Measurements from ENCODE around the gene TPCN2. TPM values are rescaled to one million over a fixed set of nuclear protein-coding genes. Genes with fewer than 3 reads are reported as not detected.

Gene TPCN2
- total RNA-seq, 4 donors from 2014 or later: 1.4 to 4.1 (median 3.3) TPM

- in situ Hi-C loops (cut with MboI; ENCODE audit: low sequenced_read_pairs in 4 of 4) (no loop called here), intact Hi-C loops (cut with DNase I; ENCODE audit: low total_unique reads) (no loop called here)
- Histone ChIP-seq H3K4me1 (no peaks in the 10 kb centered on the region), H3K27me3 (peaks cover 0 to 12% (median 0%) of the 10 kb centered on the region in 3 donors), H3K27ac (no peak overlapping the region), H3K36me3 (no peaks in the 10 kb centered on the region), H3K4me3 (no peak overlapping the region), H3K9me3 (peaks cover 0 to 7% (median 0%) of the 10 kb centered on the region in 3 donors)
- TF ChIP-seq POLR2A (IDR thresholded peaks at IDR 0.05): no peak
- TF ChIP-seq, protein P1, sequence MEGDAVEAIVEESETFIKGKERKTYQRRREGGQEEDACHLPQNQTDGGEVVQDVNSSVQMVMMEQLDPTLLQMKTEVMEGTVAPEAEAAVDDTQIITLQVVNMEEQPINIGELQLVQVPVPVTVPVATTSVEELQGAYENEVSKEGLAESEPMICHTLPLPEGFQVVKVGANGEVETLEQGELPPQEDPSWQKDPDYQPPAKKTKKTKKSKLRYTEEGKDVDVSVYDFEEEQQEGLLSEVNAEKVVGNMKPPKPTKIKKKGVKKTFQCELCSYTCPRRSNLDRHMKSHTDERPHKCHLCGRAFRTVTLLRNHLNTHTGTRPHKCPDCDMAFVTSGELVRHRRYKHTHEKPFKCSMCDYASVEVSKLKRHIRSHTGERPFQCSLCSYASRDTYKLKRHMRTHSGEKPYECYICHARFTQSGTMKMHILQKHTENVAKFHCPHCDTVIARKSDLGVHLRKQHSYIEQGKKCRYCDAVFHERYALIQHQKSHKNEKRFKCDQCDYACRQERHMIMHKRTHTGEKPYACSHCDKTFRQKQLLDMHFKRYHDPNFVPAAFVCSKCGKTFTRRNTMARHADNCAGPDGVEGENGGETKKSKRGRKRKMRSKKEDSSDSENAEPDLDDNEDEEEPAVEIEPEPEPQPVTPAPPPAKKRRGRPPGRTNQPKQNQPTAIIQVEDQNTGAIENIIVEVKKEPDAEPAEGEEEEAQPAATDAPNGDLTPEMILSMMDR (IDR thresholded peaks at IDR 0.05 in 4 of 5, conservative IDR thresholded peaks at IDR 0.05 in 1 of 5): no peak
- DNase-seq (no peak), ATAC-seq (no peak)
Measured at GRCh38 chr11:69129053-69129452, 80.3 kb downstream of the TPCN2 start.

DNA sequence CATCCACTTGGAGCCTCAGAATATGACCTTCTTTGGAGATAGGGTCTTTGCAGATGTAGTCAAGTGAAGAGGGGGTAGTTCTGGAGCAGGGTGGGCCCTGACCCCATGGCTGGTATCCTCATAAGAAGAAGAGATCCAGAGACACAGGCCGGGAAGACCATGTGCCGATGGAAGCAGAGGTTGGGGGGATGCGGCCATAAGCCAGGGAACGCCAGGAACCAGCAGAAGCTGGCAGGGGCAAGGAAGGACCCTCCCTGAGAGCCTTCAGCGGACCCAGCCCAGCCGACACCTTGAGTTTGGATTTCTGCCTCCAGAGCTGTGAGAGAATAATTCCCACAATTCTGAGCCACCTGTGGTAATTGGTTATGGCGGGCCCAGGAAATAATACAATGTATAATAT is 80.9 kb downstream of the TPCN2 start:
- Histone ChIP-seq H3K9me3 (peaks cover 0 to 7% (median 0%) of the 10 kb centered on the region in 3 donors), H3K4me1 (no peaks in the 10 kb centered on the region), H3K36me3 (no peaks in the 10 kb centered on the region), H3K4me3 (no peak overlapping the region), H3K27me3 (peaks cover 0 to 12% (median 0%) of the 10 kb centered on the region in 3 donors), H3K27ac (no peak overlapping the region)
- ATAC-seq (no peak), DNase-seq (no peak)
- in situ Hi-C loops (cut with MboI; ENCODE audit: low sequenced_read_pairs in 4 of 4): no loop called here
- TF ChIP-seq, protein P1 (IDR thresholded peaks at IDR 0.05 in 4 of 5, conservative IDR thresholded peaks at IDR 0.05 in 1 of 5): no peak
- TF ChIP-seq POLR2A (IDR thresholded peaks at IDR 0.05): no peak
- intact Hi-C loops (cut with DNase I; ENCODE audit: low total_unique reads): no loop called here

DNA sequence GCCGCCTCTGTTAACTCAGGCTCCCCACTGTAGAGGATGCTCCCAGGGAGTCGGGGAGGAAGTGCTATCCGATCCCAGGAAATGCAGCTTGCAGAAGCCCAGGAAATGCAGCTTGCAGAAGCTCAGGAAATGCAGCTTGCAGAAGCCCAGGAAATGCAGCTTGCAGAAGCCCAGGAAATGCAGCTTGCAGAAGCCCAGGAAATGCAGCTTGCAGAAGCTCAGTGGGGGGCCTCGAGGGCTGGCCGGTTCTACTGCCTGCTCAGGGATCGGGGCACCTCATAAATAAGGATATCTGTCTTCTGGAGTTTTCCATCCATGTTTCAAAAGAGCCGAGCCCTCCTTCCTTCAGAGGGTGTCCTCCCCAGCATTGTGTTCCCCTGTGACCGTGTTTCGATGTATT is 81.9 kb downstream of the TPCN2 start:
- H3K27me3 ChIP-seq: peaks cover 0 to 12% (median 0%) of the 10 kb centered on the region in 3 donors
- DNase-seq (no peak), ATAC-seq (no peak)
- H3K9me3 ChIP-seq: peaks cover 0 to 7% (median 0%) of the 10 kb centered on the region in 3 donors
- no peak overlapping the region for H3K4me3 ChIP-seq
- in situ Hi-C loops (cut with MboI; ENCODE audit: low sequenced_read_pairs in 4 of 4) (no loop called here), intact Hi-C loops (cut with DNase I; ENCODE audit: low total_unique reads) (no loop called here)
- H3K4me1 ChIP-seq: no peaks in the 10 kb centered on the region
- no peak overlapping the region for H3K27ac ChIP-seq
- TF ChIP-seq, protein P1 (IDR thresholded peaks at IDR 0.05 in 4 of 5, conservative IDR thresholded peaks at IDR 0.05 in 1 of 5): no peak
- TF ChIP-seq POLR2A (IDR thresholded peaks at IDR 0.05): no peak
- no peaks in the 10 kb centered on the region for H3K36me3 ChIP-seq

DNA sequence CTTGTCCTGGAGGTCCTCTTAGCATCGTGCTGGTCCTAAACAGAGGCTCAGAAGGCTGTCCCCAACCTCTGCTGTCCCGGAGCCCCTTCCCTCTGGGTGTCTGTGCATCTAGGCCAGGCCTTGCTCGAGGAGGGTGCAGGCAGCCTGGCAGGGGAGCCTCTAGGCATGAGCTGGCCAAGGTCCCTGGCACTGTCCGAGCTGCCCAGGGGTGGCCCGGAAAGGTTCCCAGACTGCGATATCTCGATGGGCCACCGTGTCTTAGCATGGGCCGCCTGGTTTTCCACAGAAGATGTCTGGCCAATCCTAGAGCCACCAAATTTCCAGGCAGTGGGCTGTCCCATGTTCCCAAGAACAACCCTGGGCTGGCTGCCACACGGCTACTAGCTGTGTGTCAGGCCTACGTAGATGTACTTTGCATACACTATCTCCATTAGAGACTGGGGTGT is 82.4 kb downstream of the TPCN2 start:
- Histone ChIP-seq H3K27me3 (peaks cover 0 to 9% (median 0%) of the 10 kb centered on the region in 3 donors), H3K4me3 (no peak overlapping the region), H3K9me3 (peaks cover 0 to 7% (median 0%) of the 10 kb centered on the region in 3 donors), H3K27ac (no peak overlapping the region), H3K4me1 (no peaks in the 10 kb centered on the region), H3K36me3 (no peaks in the 10 kb centered on the region)
- DNase-seq: no peak
- in situ Hi-C loops (cut with MboI; ENCODE audit: low sequenced_read_pairs in 4 of 4): no loop called here
- peak in 1 of 2 donors; percentile 14 for ATAC-seq
- TF ChIP-seq, protein P1 (IDR thresholded peaks at IDR 0.05 in 4 of 5, conservative IDR thresholded peaks at IDR 0.05 in 1 of 5): no peak
- no peak for TF ChIP-seq POLR2A (IDR thresholded peaks at IDR 0.05)
- intact Hi-C loops (cut with DNase I; ENCODE audit: low total_unique reads): no loop called here

All from gastrocnemius medialis (tissue), 4 donors.